HepG2 (cell line): ENCODE measurements around the gene CDCA5. TPM values are rescaled to one million over a fixed set of nuclear protein-coding genes. Genes with fewer than 3 reads are reported as not detected.

Experiments
- ATAC-seq: fragments of 200-7000 bp; cut with Tn5 transposase; 3 replicates; pipeline ENCODE4 v1.9.1; 2020; ENCODE audit warnings: mild to moderate bottlenecking, moderate library complexity
- BruUV-seq: library from RNA; stranded (reverse); fragments of 400-500 nt; replicated peaks from 2 replicates; lab custom pipeline; 2021; lab: Mats Ljungman, UMichigan
- CTCF ChIA-PET: fragments of 300-600 bp; formaldehyde crosslinking; extraction: SDS; loops from one replicate; lab custom pipeline; 2021; ENCODE audit warnings: low total read pairs, inconsistent platforms, low intra/inter-chr PET ratio; lab: Yijun Ruan, JAX
- POLR2A ChIA-PET: fragments of 350-600 bp; sonication (Branson Sonifier 250); formaldehyde crosslinking; loops from one replicate; lab custom pipeline; 2020; ENCODE audit warnings: antibody characterized with exemption, inconsistent platforms; lab: Yijun Ruan, JAX
- DNase-seq: peaks from one replicate; pipeline ENCODE4 v3.0.0-alpha.2; 2015; ENCODE audit warnings: low spot score
- FAIRE-seq: peaks from 3 replicates; lab custom pipeline; 2011; peaks lifted over from hg19 to GRCh38; lab: Jason Lieb, UNC
- H2AFZ ChIP-seq: one replicate; pipeline ENCODE4 v1.6.1; 2011; ENCODE audit warnings: low read length, inconsistent platforms
- H3K27ac ChIP-seq: fragments of 300-600 bp; 3 replicates; pipeline ENCODE4 v1.8.0; 2011; ENCODE audit warnings: mixed run types, mild to moderate bottlenecking, mixed read lengths, low read length, inconsistent platforms; ENCODE audit not compliant: insufficient read depth; ENCODE audit errors: extremely low read length
- H3K27me3 ChIP-seq, 2 experiments: fragments of 200-600 bp in 1 of 2; 2 replicates in 1 of 2; 3 replicates in 1 of 2; pipeline versions ENCODE4 v1.6.0 to v1.8.0; 2011; ENCODE audit warnings: low read length in 2 of 2, mild to moderate bottlenecking in 2 of 2, moderate library complexity in 2 of 2, inconsistent platforms in 1 of 2; ENCODE audit not compliant: insufficient read depth in 2 of 2, control insufficient read depth in 1 of 2
- H3K36me3 ChIP-seq, 2 experiments: fragments of 200-600 bp in 1 of 2; replicated peaks in 1 of 2; 2 replicates in 1 of 2; 3 replicates in 1 of 2; pipeline versions ENCODE4 v1.5.1 to v1.8.0; 2011; ENCODE audit warnings: low read length in 2 of 2, inconsistent platforms in 1 of 2; ENCODE audit not compliant: insufficient read depth in 2 of 2, control insufficient read depth in 1 of 2
- H3K4me1 ChIP-seq: 2 replicates; pipeline ENCODE4 v1.5.1; 2012; ENCODE audit warnings: low read length, inconsistent platforms; ENCODE audit not compliant: insufficient read depth
- H3K4me2 ChIP-seq: 2 replicates; pipeline ENCODE4 v1.6.0; 2011; ENCODE audit warnings: low read depth, low read length, inconsistent platforms
- H3K4me3 ChIP-seq, 3 experiments: fragments of 200-600 bp in 1 of 3; sonication (generic), shearing (Covaris generic) in 1 of 3; replicated peaks in 1 of 3; 2 replicates each; pipeline ENCODE4 v1.5.1; 2011 to 2016; ENCODE audit warnings: low read length in 3 of 3, inconsistent platforms in 2 of 3, low read depth in 2 of 3, mild to moderate bottlenecking in 2 of 3, control low read depth in 1 of 3, mixed read lengths in 1 of 3; ENCODE audit not compliant: insufficient read depth in 1 of 3
- H3K79me2 ChIP-seq: one replicate; pipeline ENCODE4 v1.6.1; 2011; ENCODE audit warnings: low read length, inconsistent platforms; ENCODE audit not compliant: insufficient read depth
- H3K9ac ChIP-seq: 2 replicates; pipeline ENCODE4 v1.6.0; 2011; ENCODE audit warnings: mild to moderate bottlenecking, low read depth, low read length, inconsistent platforms; ENCODE audit not compliant: insufficient read depth
- H3K9me3 ChIP-seq: 2 replicates; pipeline ENCODE4 v1.5.1; 2012; ENCODE audit warnings: mild to moderate bottlenecking, low read length
- H4K20me1 ChIP-seq: 2 replicates; pipeline ENCODE4 v1.6.0; 2011; ENCODE audit warnings: inconsistent platforms, mild to moderate bottlenecking, low read length, moderate library complexity; ENCODE audit not compliant: insufficient read depth
- EHMT2 ChIP-seq: fragments of 200-600 bp; sonication (generic); IDR thresholded peaks from 2 replicates; pipeline ENCODE4 v1.7.0; 2017; ENCODE audit warnings: antibody characterized with exemption, low read depth, low read length, borderline replicate concordance
- GATAD2A ChIP-seq: IDR thresholded peaks from 2 replicates; pipeline ENCODE4 v1.6.1; 2016
- HOXA3 ChIP-seq: sonication (generic); formaldehyde crosslinking; IDR thresholded peaks from 2 replicates; pipeline ENCODE4 v1.5.0; 2020; ENCODE audit warnings: missing genetic modification reagents
- KAT8 ChIP-seq: IDR thresholded peaks from 2 replicates; pipeline ENCODE4 v1.6.1; 2016; ENCODE audit warnings: missing genetic modification reagents, missing compliant biosample characterization
- KLF15 ChIP-seq: sonication (generic); formaldehyde crosslinking; IDR thresholded peaks from 2 replicates; pipeline ENCODE4 v1.8.1; 2023; ENCODE audit warnings: borderline replicate concordance, mild to moderate bottlenecking, inconsistent platforms, missing genetic modification reagents, mixed read lengths
- SMAD3 ChIP-seq: sonication (generic); formaldehyde crosslinking; IDR thresholded peaks from 2 replicates; pipeline ENCODE4 v1.4.0; 2020; ENCODE audit warnings: missing genetic modification reagents
- U2AF2 ChIP-seq: fragments of 200-400 bp; formaldehyde crosslinking; IDR thresholded peaks from 2 replicates; pipeline ENCODE4 v1.6.1; 2017; ENCODE audit warnings: low read depth, mild to moderate bottlenecking, low read length
- YY1 ChIP-seq: IDR thresholded peaks from 2 replicates; pipeline ENCODE4 v1.6.1; 2011; ENCODE audit warnings: low read length, low read depth, moderate library complexity, mild to moderate bottlenecking; ENCODE audit not compliant: insufficient read depth, insufficient replicate concordance
- ZNF263 ChIP-seq: sonication (generic); formaldehyde crosslinking; IDR thresholded peaks from 2 replicates; pipeline ENCODE4 v1.4.0; 2020; ENCODE audit warnings: missing genetic modification reagents
- ZNF274 ChIP-seq: sonication (generic); formaldehyde crosslinking; IDR thresholded peaks from 2 replicates; pipeline ENCODE4 v1.5.1; 2020; ENCODE audit warnings: mild to moderate bottlenecking, missing genetic modification reagents
- ZNF446 ChIP-seq: sonication (generic); formaldehyde crosslinking; IDR thresholded peaks from 2 replicates; pipeline ENCODE4 v1.5.0; 2020; ENCODE audit warnings: mild to moderate bottlenecking, missing genetic modification reagents
- WGBS: methylation state at CpG from one replicate; pipeline ENCODE4 v1.1.6; 2017; ENCODE audit warnings: low lambda C conversion rate; 5-methylcytosine and 5-hydroxymethylcytosine counted together
- in situ Hi-C: cut with HindIII; loops from 2 replicates; pipeline ENCODE4 v1.10.0; 2017; ENCODE audit warnings: low pct_unique_long_range_greater_than_20kb; ENCODE audit not compliant: extremely low pct_ligation_motif_present
- intact Hi-C: fragments of 100-400 bp; cut with micrococcal nuclease; formaldehyde crosslinking; loops from one replicate; pipeline ENCODE4 v1.10.0; 2022; ENCODE audit not compliant: unreplicated experiment
- polyA plus RNA-seq, 8 experiments: library from polyadenylated mRNA; depleted of rRNA in 3 of 8; stranded (reverse) in 7 of 8; unstranded in 1 of 8; fragments of >200 nt; fragmentation: Illumina TruSeq in 4 of 8; extraction: Trizol in 4 of 8; gene quantifications; 2 replicates each; pipeline versions ENCODE4 v1.2.1 to v1.2.3, GENCODE V29; 2011 to 2016; ENCODE audit warnings: low read depth in 4 of 8, missing spikeins in 1 of 8, mixed read lengths in 1 of 8; ENCODE audit not compliant: insufficient read depth in 1 of 8
- total RNA-seq, 5 experiments: library from RNA; depleted of rRNA; stranded (reverse); fragments of >200 nt; fragmentation: Illumina TruSeq; extraction: Trizol; gene quantifications; 2 replicates each; pipeline ENCODE4 v1.2.3, GENCODE V29; 2016; ENCODE audit warnings: low read depth in 1 of 5
- TF ChIP-seq, protein P1 (sequence below): sonication (generic); formaldehyde crosslinking; conservative IDR thresholded peaks from 2 replicates; pipeline ENCODE4 v1.8.1; 2023; ENCODE audit warnings: missing genetic modification reagents
- TF ChIP-seq, protein P2 (sequence below): sonication (generic); formaldehyde crosslinking; IDR thresholded peaks from 2 replicates; pipeline ENCODE4 v1.4.0; 2020; ENCODE audit warnings: mild to moderate bottlenecking, missing genetic modification reagents
- TF ChIP-seq, protein P3 (sequence below): sonication (generic); formaldehyde crosslinking; IDR thresholded peaks from 2 replicates; pipeline ENCODE4 v1.5.1; 2020; ENCODE audit warnings: missing genetic modification reagents, mild to moderate bottlenecking, borderline replicate concordance
- TF ChIP-seq, protein P4 (sequence below): sonication (generic); formaldehyde crosslinking; IDR thresholded peaks from 2 replicates; pipeline ENCODE4 v1.5.1; 2020; ENCODE audit warnings: mild to moderate bottlenecking, missing genetic modification reagents, moderate library complexity
- TF ChIP-seq, protein P5 (sequence below): sonication (generic); formaldehyde crosslinking; IDR thresholded peaks from 2 replicates; pipeline ENCODE4 v1.4.0; 2020; ENCODE audit warnings: missing genetic modification reagents

CDCA5 gene
- total and polyA plus RNA-seq, 2 of the 13 experiments (the other 11 are each of a cell fraction or from before 2014, with no cell fraction given) = 13.5 to 50.6 TPM

DNA sequence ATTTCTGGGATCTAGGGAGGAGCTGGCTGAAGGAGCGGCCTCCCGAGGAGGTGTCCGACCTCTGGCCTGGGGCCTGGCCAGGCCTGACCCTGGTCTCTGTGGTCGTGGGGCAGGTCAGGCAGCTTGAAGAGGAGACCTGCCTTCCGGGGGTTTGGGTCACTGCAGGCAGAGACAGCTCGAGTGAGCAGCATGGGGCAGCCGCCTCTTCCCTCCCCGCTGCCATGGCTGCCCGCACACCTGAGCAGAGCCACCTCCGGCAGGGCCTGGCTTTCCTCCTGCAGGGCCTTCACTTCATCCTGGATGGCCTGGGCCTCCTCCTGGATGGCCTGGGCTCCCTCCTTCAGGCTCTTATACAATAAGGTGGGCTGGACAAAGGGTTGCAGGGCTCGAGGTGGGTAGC lies 17.5 kb downstream of the CDCA5 start:
- peaks cover 37% of the 10 kb centered on the region for H3K4me1 ChIP-seq
- no peak for DNase-seq
- peak overlapping the region; percentile 87 for H3K4me2 ChIP-seq
- BruUV-seq = TSS peak; percentile 63
- H3K79me2 ChIP-seq = no peaks in the 10 kb centered on the region
- no peak for FAIRE-seq
- in situ Hi-C loops = loop anchor here (5.0 kb wide), 1 partner anchor 39 kb away; the partner anchor contains the start of gene SNX15
- H2AFZ ChIP-seq = no peak overlapping the region
- intact Hi-C loops = no loop called here
- H4K20me1 ChIP-seq = no peaks in the 10 kb centered on the region
- POLR2A ChIA-PET = interaction anchor here (0.5 to 2.2 kb wide), 15 partner anchors 10 to 357 kb away, joined by 3 to 10 read pairs (median 5); partner anchors contain the start of genes ARL2, NEAT1, SAC3D1 and TM7SF2
- WGBS = 0% methylated on average over 1 of the region's 11 CpGs
- H3K27ac ChIP-seq = peak overlapping the region; percentile 59
- H3K9me3 ChIP-seq = no peaks in the 10 kb centered on the region
- peak; percentile 68 for ATAC-seq
- H3K36me3 ChIP-seq = no peaks in the 10 kb centered on the region
- CTCF ChIA-PET = no interaction called here
- peak overlapping the region; percentile 65 to 79 (median 67) for H3K4me3 ChIP-seq
- peak overlapping the region; percentile 74 for H3K9ac ChIP-seq
- H3K27me3 ChIP-seq = no peaks in the 10 kb centered on the region
- TF ChIP-seq, protein P1, sequence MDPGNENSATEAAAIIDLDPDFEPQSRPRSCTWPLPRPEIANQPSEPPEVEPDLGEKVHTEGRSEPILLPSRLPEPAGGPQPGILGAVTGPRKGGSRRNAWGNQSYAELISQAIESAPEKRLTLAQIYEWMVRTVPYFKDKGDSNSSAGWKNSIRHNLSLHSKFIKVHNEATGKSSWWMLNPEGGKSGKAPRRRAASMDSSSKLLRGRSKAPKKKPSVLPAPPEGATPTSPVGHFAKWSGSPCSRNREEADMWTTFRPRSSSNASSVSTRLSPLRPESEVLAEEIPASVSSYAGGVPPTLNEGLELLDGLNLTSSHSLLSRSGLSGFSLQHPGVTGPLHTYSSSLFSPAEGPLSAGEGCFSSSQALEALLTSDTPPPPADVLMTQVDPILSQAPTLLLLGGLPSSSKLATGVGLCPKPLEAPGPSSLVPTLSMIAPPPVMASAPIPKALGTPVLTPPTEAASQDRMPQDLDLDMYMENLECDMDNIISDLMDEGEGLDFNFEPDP (CRISPR knock-in tag) = 0 out of 2 replicates have a peak, but pooled peaks have one; percentile 56
- peak; percentile 19; the same call in 1 of the 2 replicates for TF ChIP-seq GATAD2A (CRISPR knock-in tag)
- TF ChIP-seq, protein P2, sequence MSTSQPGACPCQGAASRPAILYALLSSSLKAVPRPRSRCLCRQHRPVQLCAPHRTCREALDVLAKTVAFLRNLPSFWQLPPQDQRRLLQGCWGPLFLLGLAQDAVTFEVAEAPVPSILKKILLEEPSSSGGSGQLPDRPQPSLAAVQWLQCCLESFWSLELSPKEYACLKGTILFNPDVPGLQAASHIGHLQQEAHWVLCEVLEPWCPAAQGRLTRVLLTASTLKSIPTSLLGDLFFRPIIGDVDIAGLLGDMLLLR (CRISPR knock-in tag) = no peak
- peak; percentile 26; the same call in 1 of the 2 replicates for TF ChIP-seq ZNF274 (CRISPR knock-in tag)
- peak; percentile 15; the same call in 1 of the 2 replicates for TF ChIP-seq HOXA3 (CRISPR knock-in tag)
- no peak for TF ChIP-seq EHMT2
- no peak for TF ChIP-seq ZNF446 (CRISPR knock-in tag)
- peak; percentile 23 for TF ChIP-seq YY1
- peak; percentile 37; the same call in 1 of the 2 replicates for TF ChIP-seq ZNF263 (CRISPR knock-in tag)
- no peak for TF ChIP-seq KLF15 (CRISPR knock-in tag)
- TF ChIP-seq, protein P3, sequence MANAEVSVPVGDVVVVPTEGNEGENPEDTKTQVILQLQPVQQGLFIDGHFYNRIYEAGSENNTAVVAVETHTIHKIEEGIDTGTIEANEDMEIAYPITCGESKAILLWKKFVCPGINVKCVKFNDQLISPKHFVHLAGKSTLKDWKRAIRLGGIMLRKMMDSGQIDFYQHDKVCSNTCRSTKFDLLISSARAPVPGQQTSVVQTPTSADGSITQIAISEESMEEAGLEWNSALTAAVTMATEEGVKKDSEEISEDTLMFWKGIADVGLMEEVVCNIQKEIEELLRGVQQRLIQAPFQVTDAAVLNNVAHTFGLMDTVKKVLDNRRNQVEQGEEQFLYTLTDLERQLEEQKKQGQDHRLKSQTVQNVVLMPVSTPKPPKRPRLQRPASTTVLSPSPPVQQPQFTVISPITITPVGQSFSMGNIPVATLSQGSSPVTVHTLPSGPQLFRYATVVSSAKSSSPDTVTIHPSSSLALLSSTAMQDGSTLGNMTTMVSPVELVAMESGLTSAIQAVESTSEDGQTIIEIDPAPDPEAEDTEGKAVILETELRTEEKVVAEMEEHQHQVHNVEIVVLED (CRISPR knock-in tag) = 0 out of 2 replicates have a peak, but pooled peaks have one; percentile 16
- no peak for TF ChIP-seq SMAD3
- no peak for TF ChIP-seq U2AF2
- TF ChIP-seq, protein P4, sequence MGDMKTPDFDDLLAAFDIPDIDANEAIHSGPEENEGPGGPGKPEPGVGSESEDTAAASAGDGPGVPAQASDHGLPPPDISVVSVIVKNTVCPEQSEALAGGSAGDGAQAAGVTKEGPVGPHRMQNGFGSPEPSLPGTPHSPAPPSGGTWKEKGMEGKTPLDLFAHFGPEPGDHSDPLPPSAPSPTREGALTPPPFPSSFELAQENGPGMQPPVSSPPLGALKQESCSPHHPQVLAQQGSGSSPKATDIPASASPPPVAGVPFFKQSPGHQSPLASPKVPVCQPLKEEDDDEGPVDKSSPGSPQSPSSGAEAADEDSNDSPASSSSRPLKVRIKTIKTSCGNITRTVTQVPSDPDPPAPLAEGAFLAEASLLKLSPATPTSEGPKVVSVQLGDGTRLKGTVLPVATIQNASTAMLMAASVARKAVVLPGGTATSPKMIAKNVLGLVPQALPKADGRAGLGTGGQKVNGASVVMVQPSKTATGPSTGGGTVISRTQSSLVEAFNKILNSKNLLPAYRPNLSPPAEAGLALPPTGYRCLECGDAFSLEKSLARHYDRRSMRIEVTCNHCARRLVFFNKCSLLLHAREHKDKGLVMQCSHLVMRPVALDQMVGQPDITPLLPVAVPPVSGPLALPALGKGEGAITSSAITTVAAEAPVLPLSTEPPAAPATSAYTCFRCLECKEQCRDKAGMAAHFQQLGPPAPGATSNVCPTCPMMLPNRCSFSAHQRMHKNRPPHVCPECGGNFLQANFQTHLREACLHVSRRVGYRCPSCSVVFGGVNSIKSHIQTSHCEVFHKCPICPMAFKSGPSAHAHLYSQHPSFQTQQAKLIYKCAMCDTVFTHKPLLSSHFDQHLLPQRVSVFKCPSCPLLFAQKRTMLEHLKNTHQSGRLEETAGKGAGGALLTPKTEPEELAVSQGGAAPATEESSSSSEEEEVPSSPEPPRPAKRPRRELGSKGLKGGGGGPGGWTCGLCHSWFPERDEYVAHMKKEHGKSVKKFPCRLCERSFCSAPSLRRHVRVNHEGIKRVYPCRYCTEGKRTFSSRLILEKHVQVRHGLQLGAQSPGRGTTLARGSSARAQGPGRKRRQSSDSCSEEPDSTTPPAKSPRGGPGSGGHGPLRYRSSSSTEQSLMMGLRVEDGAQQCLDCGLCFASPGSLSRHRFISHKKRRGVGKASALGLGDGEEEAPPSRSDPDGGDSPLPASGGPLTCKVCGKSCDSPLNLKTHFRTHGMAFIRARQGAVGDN = peak; percentile 84
- TF ChIP-seq, protein P5, sequence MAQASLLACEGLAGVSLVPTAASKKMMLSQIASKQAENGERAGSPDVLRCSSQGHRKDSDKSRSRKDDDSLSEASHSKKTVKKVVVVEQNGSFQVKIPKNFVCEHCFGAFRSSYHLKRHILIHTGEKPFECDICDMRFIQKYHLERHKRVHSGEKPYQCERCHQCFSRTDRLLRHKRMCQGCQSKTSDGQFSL (CRISPR knock-in tag) = peak; percentile 52; the same call in 1 of the 2 replicates
- 0 out of 2 replicates have a peak, but pooled peaks have one; percentile 19 for TF ChIP-seq KAT8
